Measurements from ENCODE around the gene KCNMA1.

The KCNMA1 gene

GRCh38 chr10:77561991-77562390 is 75.6 kb downstream of the KCNMA1 start:
- no peak for DNase-seq (ENCODE audit: low read depth, low spot score)

DNA sequence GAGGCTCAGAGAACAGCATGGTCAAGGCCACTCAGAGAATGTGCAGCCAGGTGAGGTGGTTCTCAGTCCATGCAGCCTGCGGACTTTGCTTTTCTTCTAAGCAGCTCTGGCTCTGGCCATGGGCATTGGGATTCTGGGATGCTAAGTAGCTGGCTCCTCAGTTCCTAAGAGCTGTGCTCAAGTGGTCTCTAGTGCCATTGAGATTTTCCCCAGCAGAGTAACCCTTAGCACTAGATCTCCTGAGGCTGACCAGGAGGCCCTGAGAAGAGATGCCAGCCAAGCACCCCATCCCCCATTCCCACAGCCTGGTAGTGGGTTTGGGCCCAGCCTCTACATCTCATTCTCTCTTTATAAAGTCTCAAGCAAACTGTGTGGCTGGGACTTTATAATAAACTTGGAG is 77.1 kb downstream of the KCNMA1 start:
- DNase-seq (ENCODE audit: low read depth, low spot score): no peak

GRCh38 chr10:77560052-77560451 is 77.6 kb downstream of the KCNMA1 start:
- no peak for DNase-seq (ENCODE audit: low read depth, low spot score)

DNA sequence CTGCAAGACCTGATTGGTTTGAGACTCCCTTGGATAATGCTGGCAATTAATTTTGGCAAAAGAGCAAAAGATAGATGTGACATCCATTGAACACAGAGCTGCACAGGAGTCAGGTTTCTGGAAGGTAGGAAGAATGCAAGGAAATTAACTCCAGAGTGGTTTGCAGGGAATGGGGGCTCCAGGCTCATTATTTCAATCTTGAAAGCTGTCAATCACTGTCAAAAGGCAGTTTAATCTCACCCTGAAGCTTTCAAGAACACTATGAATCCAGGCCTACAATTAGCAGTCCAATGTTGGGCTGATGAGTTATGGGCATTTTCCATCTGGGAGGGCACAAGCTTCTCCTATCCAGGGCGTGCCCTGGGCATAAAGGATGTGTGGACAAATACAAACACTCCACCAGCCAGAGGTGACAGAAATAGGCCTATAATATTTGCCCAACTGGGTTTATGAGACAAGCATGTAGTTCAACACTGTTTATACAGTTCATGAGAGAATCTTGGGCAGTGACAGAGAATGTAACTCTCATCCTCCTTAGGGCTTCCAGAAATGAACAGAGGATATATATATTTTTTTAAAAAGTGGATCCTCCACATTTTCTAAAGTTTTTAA is 80.5 kb downstream of the KCNMA1 start:
- DNase-seq (ENCODE audit: low read depth, low spot score): no peak

GRCh38 chr10:77555591-77556212 is 81.9 kb downstream of the KCNMA1 start:
- DNase-seq (ENCODE audit: low read depth, low spot score): no peak

GRCh38 chr10:77554996-77555397 is 82.6 kb downstream of the KCNMA1 start:
- no peak for DNase-seq (ENCODE audit: low read depth, low spot score)

GRCh38 chr10:77553966-77554365 is 83.6 kb downstream of the KCNMA1 start:
- DNase-seq (ENCODE audit: low read depth, low spot score): peak; percentile 75

DNA sequence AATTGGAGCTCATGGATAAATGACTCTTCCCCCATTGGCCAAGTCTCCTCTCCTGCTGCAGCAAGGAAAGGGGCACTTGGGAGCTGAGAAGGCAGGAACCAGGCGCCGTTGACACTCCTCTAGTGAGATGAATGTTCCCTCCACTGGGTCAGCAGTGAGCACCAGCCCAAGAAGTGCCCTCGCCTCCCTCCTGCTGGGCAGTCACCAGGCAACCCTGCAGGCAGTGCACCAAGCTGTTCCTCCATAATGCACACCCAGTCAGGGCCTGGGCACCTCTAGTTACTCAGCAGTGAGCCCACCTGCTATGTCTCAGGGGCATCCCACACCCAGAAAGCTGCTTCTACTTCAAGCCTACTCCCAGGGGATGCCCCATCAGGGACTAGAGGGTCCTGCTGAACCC is 84.3 kb downstream of the KCNMA1 start:
- no peak for DNase-seq (ENCODE audit: low read depth, low spot score)

DNA sequence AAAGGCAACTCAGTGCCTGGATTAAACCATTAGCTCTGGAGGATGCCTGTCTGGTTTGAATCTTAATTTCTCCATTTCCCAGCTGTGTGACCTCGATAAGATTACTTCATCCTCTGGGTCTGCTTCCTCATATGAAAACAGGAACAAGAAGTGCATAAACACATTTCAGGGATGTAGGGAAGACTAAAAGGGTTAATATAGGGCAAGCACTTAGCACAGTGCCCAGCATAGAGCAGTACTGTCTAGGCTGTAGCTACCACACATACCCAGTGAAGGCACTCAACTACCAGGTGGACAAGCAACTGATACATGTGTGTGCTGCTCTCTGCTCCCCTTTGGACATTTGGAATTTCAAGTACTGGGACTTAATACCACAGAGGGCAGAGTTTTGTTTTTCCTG is 85.4 kb downstream of the KCNMA1 start:
- no peak for DNase-seq (ENCODE audit: low read depth, low spot score)

GRCh38 chr10:77550378-77550777 is 87.2 kb downstream of the KCNMA1 start:
- DNase-seq (ENCODE audit: low read depth, low spot score): no peak

DNA sequence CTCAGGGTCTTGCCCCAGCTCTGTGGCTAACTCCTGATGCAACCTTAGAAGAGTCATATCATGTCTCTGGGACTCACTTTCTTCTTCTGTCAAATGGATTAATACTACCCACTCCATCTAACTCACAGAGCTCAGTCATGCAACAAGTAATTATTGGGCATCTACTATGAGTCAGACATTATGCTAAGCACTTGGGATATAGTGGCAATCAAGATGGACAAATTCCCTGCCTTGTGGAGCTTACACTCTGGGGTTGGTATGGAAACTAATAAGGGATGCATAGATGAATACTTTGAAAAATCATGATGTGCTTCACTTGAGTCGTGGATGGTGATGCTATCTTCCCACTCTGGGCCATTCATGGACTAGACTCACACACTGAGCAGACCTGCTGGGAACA is 88.9 kb downstream of the KCNMA1 start:
- DNase-seq (ENCODE audit: low read depth, low spot score): no peak

DNA sequence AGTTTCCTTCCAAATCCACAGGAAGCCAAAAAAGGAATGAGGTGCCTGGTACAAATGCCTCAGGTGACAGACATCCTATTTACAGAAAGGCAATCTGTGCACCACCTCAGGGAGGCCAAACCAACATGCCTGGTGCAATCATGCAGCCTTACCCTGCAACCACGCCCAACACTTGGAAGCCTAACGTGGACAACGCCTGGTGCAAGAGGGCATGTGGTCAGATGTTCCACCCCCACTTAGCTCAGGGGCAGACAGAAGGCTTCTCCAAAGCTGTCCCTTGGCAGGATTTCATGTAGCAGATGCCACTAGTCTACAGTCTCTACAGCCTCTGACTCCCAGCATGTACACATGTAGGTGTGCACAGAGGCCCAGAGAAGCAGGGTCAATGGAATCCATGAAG is 89.5 kb downstream of the KCNMA1 start:
- no peak for DNase-seq (ENCODE audit: low read depth, low spot score)

- no peak for DNase-seq (ENCODE audit: low read depth, low spot score)
Observed at GRCh38 chr10:77547307-77548050, 90.1 kb downstream of the KCNMA1 start.

DNA sequence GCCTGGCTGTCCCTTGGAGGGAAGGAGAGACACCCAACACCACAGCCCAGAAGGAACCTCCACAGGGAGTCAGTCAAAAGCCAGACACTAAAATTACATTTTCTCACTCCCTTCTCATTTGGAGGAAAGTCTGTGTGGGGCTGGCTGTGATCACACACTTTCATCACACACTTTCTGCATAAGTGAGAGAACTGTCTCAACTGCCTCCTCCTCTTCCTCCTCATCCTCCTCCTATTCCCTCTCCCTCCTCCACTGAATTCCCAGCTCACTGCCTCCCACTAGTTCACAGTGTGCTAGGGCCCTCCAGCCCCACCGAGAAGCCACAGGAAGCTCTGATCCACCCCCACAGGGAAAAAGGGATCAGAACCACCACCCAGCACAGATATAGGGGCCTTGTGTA is 91.6 kb downstream of the KCNMA1 start:
- no peak for DNase-seq (ENCODE audit: low read depth, low spot score)

GRCh38 chr10:77545585-77545984 is 92.0 kb downstream of the KCNMA1 start:
- no peak for DNase-seq (ENCODE audit: low read depth, low spot score)

DNA sequence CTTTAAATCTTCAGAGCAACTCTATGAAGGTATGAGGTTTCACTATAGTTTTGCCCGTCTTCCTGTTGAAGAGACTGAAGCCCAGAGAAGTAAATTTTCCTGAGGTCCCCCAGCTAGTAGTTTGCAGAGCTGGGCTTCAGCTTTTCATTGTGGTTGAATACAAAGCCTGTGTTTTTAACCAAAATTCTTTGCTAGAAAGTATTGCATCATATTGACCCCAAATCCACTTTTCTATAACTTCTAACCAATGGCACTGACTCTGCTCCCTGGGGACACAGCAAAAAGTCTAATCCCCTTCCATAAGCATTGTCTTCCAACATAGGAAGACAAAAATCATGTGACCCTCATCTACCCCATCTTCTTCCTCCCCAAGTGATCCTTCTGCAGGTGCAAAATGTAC is 93.0 kb downstream of the KCNMA1 start:
- DNase-seq (ENCODE audit: low read depth, low spot score): no peak

GRCh38 chr10:77542710-77543259 is 94.8 kb downstream of the KCNMA1 start:
- DNase-seq (ENCODE audit: low read depth, low spot score): no peak

GRCh38 chr10:77541944-77542343 is 95.7 kb downstream of the KCNMA1 start:
- DNase-seq (ENCODE audit: low read depth, low spot score): no peak

DNA sequence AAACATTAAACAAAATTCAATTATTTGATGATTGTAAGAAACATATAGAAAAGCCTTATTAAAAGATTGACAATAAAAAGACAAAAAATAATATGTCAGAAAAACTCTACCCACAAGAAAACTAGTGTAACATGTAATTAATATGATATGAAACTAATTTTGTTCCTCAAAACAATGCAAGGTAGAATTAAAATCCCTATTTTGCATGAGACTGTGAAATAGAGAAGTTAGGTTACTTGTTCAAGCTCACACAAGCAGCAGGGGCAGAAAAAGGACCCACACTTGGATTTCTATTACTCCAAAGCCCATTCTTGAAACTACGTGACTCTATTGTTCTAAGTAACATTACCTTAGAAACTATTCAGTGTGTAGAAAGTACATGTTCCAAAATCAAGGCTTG is 96.4 kb downstream of the KCNMA1 start:
- DNase-seq (ENCODE audit: low read depth, low spot score): no peak

DNA sequence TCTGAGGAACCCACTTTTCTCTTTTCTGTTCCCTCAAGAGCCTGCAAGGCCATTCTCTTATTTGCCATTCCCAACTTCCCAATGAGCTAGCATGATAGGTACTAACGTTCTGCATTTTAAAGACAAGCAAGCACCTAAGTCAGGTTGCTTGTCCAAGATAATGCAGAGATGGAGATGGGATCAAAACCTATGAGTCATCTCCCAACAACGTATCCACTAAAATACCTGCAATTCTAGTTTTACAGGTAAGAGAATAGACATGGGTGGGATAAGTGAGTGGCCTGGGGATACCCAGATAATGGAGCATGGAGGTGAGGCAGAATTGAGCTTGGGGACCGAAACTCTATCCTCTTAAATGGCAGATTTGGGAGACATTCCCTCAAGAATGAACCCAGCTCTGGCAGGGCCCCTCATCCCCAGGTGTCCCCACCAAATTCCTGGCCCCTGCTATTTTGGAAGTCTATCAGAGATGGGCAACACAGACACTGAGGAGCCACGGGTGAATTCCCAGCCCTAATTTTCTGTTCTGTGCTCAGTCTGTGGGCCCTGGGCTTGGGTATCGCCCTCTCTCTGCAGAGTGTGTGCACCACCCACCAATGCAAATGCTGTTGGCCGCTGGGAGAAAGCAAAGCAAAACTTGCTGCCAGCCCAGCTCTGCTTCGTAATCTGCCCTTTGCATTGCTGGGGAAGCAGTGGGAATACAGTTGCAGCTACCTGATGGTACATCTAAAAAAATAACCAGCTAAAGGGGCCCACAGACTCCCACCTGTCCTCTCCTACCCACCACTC is 98.3 kb downstream of the KCNMA1 start:
- no peak for DNase-seq (ENCODE audit: low read depth, low spot score)

GRCh38 chr10:77537720-77538373 is 99.8 kb downstream of the KCNMA1 start:
- DNase-seq (ENCODE audit: low read depth, low spot score): peak; percentile 26

Measured in astrocyte of the hippocampus (primary cell).